Ovary (tissue), 9 donors: ENCODE measurements around the gene RERE. TPM values are rescaled to one million over a fixed set of nuclear protein-coding genes. Genes with fewer than 3 reads are reported as not detected.
A peak's percentile ranks its signal among the peaks of the same experiment; 100 is the strongest.

ENCODE experiments used
- DNase-seq, 5 donors: peaks; one replicate each; pipeline ENCODE4 v3.0.0-alpha.2; 2019 to 2020
- H3K27ac ChIP-seq, 2 donors: fragments of 200-600 bp; one replicate each; pipeline versions ENCODE4 v1.5.1 to v1.8.0; 2019 to 2022
- H3K27me3 ChIP-seq: fragments of 200-600 bp; one replicate; pipeline ENCODE4 v1.8.0; 2022
- H3K36me3 ChIP-seq: fragments of 200-600 bp; sonication (generic); one replicate; pipeline ENCODE4 v1.5.1; 2019
- H3K4me1 ChIP-seq: one replicate; pipeline ENCODE4 v1.8.1; 2013; ENCODE audit warnings: mild to moderate bottlenecking, moderate library complexity; ENCODE audit not compliant: insufficient read depth
- H3K4me3 ChIP-seq: fragments of 200-600 bp; sonication (generic); one replicate; pipeline ENCODE4 v1.5.1; 2017
- H3K9me3 ChIP-seq, 2 donors: fragments of 200-600 bp in 1 of 2; sonication (generic) in 1 of 2; one replicate each; pipeline versions ENCODE4 v1.5.1 to v1.8.1; 2013 to 2019; ENCODE audit warnings: mild to moderate bottlenecking in 1 of 2, moderate library complexity in 1 of 2
- EP300 ChIP-seq: sonication (generic); formaldehyde crosslinking; IDR thresholded peaks from one replicate; pipeline ENCODE4 v1.6.1; 2017; ENCODE audit warnings: antibody characterized with exemption
- POLR2A ChIP-seq: fragments of 450-650 bp; IDR thresholded peaks from one replicate; pipeline ENCODE4 v1.6.1; 2017; ENCODE audit warnings: antibody characterized with exemption, mild to moderate bottlenecking, moderate library complexity
- WGBS, 3 donors: extraction: QIAGEN DNeasy Blood & Tissue Kit in 1 of 3; methylation state at CpG; one replicate each; pipeline versions ENCODE4 v1.1.5 to v1.1.7; 2013 to 2017; 5-methylcytosine and 5-hydroxymethylcytosine counted together
- intact Hi-C, 4 donors: fragments of 100-400 bp; cut with DNase I; formaldehyde crosslinking; loops; one replicate each; pipeline versions ENCODE4 v1.11.0 to v1.15.1; 2022 to 2023
- polyA plus RNA-seq, 2 donors: library from polyadenylated mRNA; stranded (reverse); fragments of 200-250 nt in 1 of 2; fragments of 350-450 nt in 1 of 2; fragmentation: Illumina TruSeq in 1 of 2; extraction: RNeasy Lipid Tissue Mini Kit (QIAGEN cat#74804) in 1 of 2; gene quantifications; one replicate each; pipeline ENCODE4 v1.2.3, GENCODE V29; 2013 to 2014
- total RNA-seq, 7 donors: library from RNA; depleted of rRNA in 2 of 7; stranded (reverse); fragments of >200 nt in 2 of 7; fragmentation: NEBNext Ultra II Directional in 3 of 7; extraction: Animal tissue kit (Norgen Biotek cat#: 25700) in 3 of 7; gene quantifications; one replicate each; pipeline versions ENCODE4 v1.1.0 to v1.2.4, GENCODE V29; 2016 to 2023
- TF ChIP-seq, protein P1 (sequence below), 3 donors: fragments of 450-650 bp in 2 of 3; fragments of 200-600 bp in 1 of 3; IDR thresholded peaks; one replicate each; pipeline versions ENCODE4 v1.5.1 to v1.8.0; 2016 to 2022; ENCODE audit warnings: antibody characterized with exemption in 3 of 3, mild to moderate bottlenecking in 1 of 3
- donor health status: DM: no; HTN: no; CAD: no; lungs with moderate emphysema.
- donor health status: DM: no; HTN: no; CAD: no.
- donor health status: Bipolar disorder and iron deficiency.
- donor health status: DM: yes; HTN: yes; CAD: no.
- donor health status: DM: no; HTN: no; CAD: no.
- donor health status: DM: yes; HTN: yes; CAD: no.

The RERE gene
- total and polyA plus RNA-seq, 9 donors = 36.7 to 119 (median 114) TPM

DNA sequence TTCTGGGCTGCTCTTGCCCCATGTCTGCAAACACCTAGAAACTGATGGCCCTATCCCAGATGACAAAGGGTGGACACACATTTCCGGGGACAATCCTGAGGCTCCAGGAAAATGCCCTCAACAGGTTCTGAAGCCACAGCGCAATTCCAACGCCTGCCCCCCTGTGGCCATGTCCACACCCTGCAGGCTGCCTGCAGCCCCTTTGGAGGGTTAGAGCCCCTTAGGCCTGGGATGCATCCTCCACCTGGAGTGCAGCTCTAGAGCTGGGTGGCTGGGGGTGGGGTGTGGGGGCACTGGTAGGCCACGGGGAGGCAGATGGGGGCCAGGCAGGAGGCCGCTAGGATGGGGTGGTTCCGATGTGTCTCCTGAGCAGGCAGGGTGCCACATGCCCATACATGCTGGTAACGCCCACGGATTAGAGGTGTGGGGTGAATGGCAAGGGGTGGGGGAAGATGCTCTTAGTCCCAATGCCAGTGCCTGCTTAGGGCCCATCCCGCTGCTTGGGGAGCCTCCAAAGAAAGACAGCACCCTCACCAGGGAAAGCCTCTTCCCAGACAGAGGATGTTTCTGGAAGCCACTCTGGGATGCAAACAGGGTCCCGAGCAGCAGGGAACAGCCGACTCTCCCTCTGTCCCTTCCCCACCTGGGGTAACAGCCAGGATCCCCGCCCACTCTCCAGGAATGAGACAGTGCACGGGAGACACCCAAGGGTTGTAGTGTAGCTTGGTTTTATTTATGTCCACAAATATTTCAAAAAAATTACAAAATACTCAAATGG is 465.6 kb downstream of the RERE start:
- no peaks in the 10 kb centered on the region for H3K9me3 ChIP-seq
- H3K27ac ChIP-seq = peak overlapping the region in 1 of 2 donors; percentile 65
- no peaks in the 10 kb centered on the region for H3K36me3 ChIP-seq
- 62 to 69% (median 67%) methylated on average over 13 of the region's 13 CpGs for WGBS, 3 donors
- H3K4me3 ChIP-seq = no peak overlapping the region
- no peaks in the 10 kb centered on the region for H3K27me3 ChIP-seq
- TF ChIP-seq, protein P1, sequence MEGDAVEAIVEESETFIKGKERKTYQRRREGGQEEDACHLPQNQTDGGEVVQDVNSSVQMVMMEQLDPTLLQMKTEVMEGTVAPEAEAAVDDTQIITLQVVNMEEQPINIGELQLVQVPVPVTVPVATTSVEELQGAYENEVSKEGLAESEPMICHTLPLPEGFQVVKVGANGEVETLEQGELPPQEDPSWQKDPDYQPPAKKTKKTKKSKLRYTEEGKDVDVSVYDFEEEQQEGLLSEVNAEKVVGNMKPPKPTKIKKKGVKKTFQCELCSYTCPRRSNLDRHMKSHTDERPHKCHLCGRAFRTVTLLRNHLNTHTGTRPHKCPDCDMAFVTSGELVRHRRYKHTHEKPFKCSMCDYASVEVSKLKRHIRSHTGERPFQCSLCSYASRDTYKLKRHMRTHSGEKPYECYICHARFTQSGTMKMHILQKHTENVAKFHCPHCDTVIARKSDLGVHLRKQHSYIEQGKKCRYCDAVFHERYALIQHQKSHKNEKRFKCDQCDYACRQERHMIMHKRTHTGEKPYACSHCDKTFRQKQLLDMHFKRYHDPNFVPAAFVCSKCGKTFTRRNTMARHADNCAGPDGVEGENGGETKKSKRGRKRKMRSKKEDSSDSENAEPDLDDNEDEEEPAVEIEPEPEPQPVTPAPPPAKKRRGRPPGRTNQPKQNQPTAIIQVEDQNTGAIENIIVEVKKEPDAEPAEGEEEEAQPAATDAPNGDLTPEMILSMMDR (IDR thresholded peaks at IDR 0.05) = peak in 2 of 3 donors; percentile 34 to 38
- TF ChIP-seq POLR2A = no peak
- intact Hi-C loops = loop anchor here in 1 of 4 donors (10.0 kb wide), 1 partner anchor 53 kb away; no protein-coding TSS in a partner anchor
- H3K4me1 ChIP-seq = peaks cover 23% of the 10 kb centered on the region
- DNase-seq = peak in 3 of 5 donors; percentile 27 to 53 (median 52)

DNA sequence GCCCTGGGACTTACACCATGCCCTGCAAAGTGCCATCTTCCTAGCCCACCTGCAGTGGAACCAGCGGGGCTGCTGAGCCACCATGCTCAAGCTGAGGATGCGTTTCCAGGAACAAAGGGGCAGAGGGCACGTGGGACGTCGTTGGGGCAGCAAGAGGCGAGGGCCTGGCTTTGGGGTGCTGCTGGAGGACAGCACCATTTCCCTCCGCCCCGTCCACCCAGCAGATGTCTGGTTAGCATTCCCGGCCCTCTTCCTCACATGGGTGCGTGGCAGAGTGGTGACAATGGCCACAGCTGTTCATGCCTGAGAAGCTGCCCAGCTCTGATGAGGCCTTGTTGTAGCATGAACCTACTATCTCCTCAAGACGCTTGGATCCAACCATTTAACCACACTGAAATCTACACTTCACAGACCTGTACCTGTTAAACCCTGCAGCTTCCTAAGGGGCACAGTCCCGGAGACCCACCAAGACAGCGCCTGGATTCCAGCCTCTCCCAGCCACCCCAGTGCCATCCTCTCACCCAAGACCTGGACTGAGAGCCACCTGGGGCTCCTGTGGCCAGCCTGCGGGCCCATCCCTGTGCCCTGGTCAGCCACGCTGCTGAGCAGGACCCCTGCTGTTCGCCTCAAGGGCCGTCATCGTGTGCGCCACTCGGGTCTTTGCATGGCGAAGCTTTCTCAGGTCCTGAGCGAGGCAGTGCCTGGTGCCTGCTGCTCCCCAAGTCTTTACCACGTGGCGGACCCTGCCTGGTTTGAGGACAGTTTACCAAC is 466.3 kb downstream of the RERE start:
- intact Hi-C loops = loop anchor here in 1 of 4 donors (10.0 kb wide), 1 partner anchor 54 kb away; no protein-coding TSS in a partner anchor
- Histone ChIP-seq H3K4me3 (no peak overlapping the region), H3K27me3 (no peaks in the 10 kb centered on the region), H3K27ac (no peak overlapping the region), H3K36me3 (no peaks in the 10 kb centered on the region), H3K4me1 (peaks cover 23% of the 10 kb centered on the region), H3K9me3 (no peaks in the 10 kb centered on the region)
- no peak for TF ChIP-seq EP300
- peak in 4 of 5 donors; percentile 15 to 44 (median 36) for DNase-seq
- WGBS, 3 donors = 89 to 93% (median 92%) methylated on average over 19 to 24 of the region's 24 CpGs

DNA sequence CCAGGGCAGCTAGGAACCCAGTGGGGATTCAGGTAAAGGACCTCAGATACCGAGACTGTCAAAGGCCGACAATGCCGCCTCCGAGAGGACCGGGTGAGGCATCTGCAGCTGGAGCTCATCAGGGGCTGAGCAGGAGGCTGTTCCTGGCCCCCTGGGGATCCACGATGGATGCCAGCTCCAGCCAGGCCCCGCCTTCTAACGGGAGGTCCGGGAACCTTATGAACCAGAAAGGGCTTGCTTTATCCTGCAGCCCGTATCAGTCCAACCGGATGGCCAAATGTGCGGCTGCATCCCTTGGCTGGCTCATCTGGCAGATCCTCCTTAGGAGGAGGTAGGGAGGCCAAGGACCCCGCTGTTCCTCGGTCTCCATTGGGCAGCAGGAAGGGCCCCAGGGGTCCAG is 467.5 kb downstream of the RERE start:
- no peaks in the 10 kb centered on the region for H3K9me3 ChIP-seq
- intact Hi-C loops = loop anchor here in 2 of 4 donors (10.0 kb wide), 3 partner anchors 55 to 365 kb away; partner anchors contain the start of gene ERRFI1 (in 1 of the 2)
- no peaks in the 10 kb centered on the region for H3K36me3 ChIP-seq
- peak; percentile 63 to 85 (median 68) for DNase-seq
- H3K4me1 ChIP-seq = peaks cover 23% of the 10 kb centered on the region
- H3K4me3 ChIP-seq = no peak overlapping the region
- no peak overlapping the region for H3K27ac ChIP-seq
- H3K27me3 ChIP-seq = no peaks in the 10 kb centered on the region
- no peak for TF ChIP-seq POLR2A
- no peak for TF ChIP-seq EP300
- TF ChIP-seq, protein P1 (IDR thresholded peaks at IDR 0.05) = no peak
- WGBS, 3 donors = 14 to 26% (median 21%) methylated on average over 11 to 14 of the region's 14 CpGs

DNA sequence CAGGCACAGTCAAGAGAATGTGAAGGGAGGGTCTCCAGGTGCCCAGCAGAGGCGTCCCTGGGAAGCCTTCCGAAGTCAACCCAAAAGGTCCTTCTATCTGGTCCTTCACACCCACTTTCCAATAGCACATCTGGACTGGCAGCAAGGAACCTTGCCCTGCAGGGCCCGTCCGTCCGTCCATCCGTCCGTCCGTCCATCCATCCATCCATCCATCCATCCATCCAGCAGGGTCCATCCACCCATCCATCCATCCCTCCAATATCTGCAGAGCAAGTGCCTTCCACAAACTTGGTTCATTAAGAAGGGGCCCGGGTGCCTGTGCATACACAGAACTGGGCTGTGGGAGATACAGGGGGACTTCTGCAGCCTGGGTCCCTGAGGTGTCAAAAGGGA is 468.0 kb downstream of the RERE start:
- DNase-seq = peak in 1 of 5 donors; percentile 24
- H3K4me1 ChIP-seq = peaks cover 23% of the 10 kb centered on the region
- intact Hi-C loops = loop anchor here in 1 of 4 donors (10.0 kb wide), 2 partner anchors 325 to 365 kb away; partner anchors contain the start of gene ERRFI1
- no peaks in the 10 kb centered on the region for H3K27me3 ChIP-seq
- no peak overlapping the region for H3K4me3 ChIP-seq
- WGBS, 3 donors = 88 to 92% (median 88%) methylated on average over 9 of the region's 9 CpGs
- no peaks in the 10 kb centered on the region for H3K9me3 ChIP-seq
- H3K27ac ChIP-seq = no peak overlapping the region
- H3K36me3 ChIP-seq = no peaks in the 10 kb centered on the region
- TF ChIP-seq, protein P1 (IDR thresholded peaks at IDR 0.05) = no peak
